ENCODE data around the gene GJD4.

GJD4 gene

GRCh38 chr10:35570397-35570796, 34.7 kb upstream of the GJD4 start:
- H3K36me3 Mint-ChIP-seq (ENCODE audit: low read depth) = peaks cover 8% of the 10 kb centered on the region
- H3K4me1 Mint-ChIP-seq (ENCODE audit: low read depth) = peaks cover 3% of the 10 kb centered on the region
- H3K4me3 Mint-ChIP-seq = no peak overlapping the region
- no peak for DNase-seq (ENCODE audit: low spot score)
- H3K27ac Mint-ChIP-seq = no peak overlapping the region
- no peaks in the 10 kb centered on the region for H3K27me3 Mint-ChIP-seq (ENCODE audit: low read depth)
- no peaks in the 10 kb centered on the region for H3K9me3 Mint-ChIP-seq

GRCh38 chr10:35572583-35572982, 32.6 kb upstream of the GJD4 start:
- Mint-ChIP-seq H3K27ac (no peak overlapping the region), H3K36me3 (ENCODE audit: low read depth) (peaks cover 10% of the 10 kb centered on the region), H3K9me3 (no peaks in the 10 kb centered on the region), H3K27me3 (ENCODE audit: low read depth) (no peaks in the 10 kb centered on the region), H3K4me3 (no peak overlapping the region), H3K4me1 (ENCODE audit: low read depth) (peaks cover 3% of the 10 kb centered on the region)
- DNase-seq (ENCODE audit: low spot score) = no peak

DNA sequence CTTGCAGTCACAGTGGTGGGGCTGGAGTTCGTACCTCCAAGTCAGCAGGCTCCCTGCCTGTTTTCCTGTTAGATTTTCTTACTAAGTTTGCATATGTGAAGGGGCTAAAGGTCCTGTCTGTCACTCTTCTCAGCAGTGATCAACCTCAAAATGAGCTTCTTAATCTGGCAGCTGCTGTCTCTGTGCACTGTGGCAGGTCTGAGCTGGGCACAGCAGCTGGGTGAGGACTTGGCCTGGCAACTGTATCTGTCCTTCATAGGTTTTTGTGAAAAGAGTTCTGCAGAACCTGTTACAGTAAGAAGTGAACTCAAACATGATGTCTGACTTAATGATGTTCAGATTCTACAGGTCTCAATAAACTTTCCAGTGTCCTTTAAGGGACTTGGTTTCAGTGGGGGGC, 31.3 kb upstream of the GJD4 start:
- Mint-ChIP-seq H3K27ac (no peak overlapping the region), H3K4me3 (no peak overlapping the region), H3K36me3 (ENCODE audit: low read depth) (peaks cover 10% of the 10 kb centered on the region), H3K4me1 (ENCODE audit: low read depth) (peaks cover 3% of the 10 kb centered on the region), H3K27me3 (ENCODE audit: low read depth) (peaks cover 3% of the 10 kb centered on the region), H3K9me3 (no peaks in the 10 kb centered on the region)
- DNase-seq (ENCODE audit: low spot score) = no peak

DNA sequence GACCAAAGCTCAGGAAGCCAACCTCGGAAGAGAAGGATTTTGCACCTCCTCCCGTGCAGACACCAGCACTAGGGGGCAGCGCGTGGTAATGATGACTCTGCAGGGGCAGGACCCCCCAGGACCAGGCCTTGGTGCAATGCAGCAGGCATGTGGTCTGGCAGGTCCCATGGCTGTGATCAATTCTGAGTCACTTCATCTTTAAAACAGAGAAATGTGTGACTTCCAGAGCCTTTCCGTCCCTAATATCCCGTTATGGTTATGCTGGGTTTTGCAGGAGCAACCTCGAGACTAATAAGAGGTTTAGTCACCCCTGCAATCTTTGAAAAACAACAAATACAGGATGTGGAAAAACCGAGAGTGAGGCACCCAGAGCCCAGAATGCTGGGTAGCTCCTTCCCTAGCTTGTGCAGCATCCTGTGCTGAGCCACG, 30.2 kb upstream of the GJD4 start:
- no peaks in the 10 kb centered on the region for H3K9me3 Mint-ChIP-seq
- peaks cover 5% of the 10 kb centered on the region for H3K36me3 Mint-ChIP-seq (ENCODE audit: low read depth)
- H3K4me1 Mint-ChIP-seq (ENCODE audit: low read depth) = peaks cover 3% of the 10 kb centered on the region
- no peak overlapping the region for H3K4me3 Mint-ChIP-seq
- H3K27me3 Mint-ChIP-seq (ENCODE audit: low read depth) = peaks cover 3% of the 10 kb centered on the region
- no peak overlapping the region for H3K27ac Mint-ChIP-seq
- DNase-seq (ENCODE audit: low spot score) = no peak

GRCh38 chr10:35575640-35576039, 29.5 kb upstream of the GJD4 start:
- Mint-ChIP-seq H3K36me3 (ENCODE audit: low read depth) (peaks cover 5% of the 10 kb centered on the region), H3K4me3 (no peak overlapping the region), H3K27ac (no peak overlapping the region), H3K9me3 (no peaks in the 10 kb centered on the region), H3K27me3 (ENCODE audit: low read depth) (peaks cover 3% of the 10 kb centered on the region), H3K4me1 (ENCODE audit: low read depth) (peaks cover 3% of the 10 kb centered on the region)
- DNase-seq (ENCODE audit: low spot score) = no peak

DNA sequence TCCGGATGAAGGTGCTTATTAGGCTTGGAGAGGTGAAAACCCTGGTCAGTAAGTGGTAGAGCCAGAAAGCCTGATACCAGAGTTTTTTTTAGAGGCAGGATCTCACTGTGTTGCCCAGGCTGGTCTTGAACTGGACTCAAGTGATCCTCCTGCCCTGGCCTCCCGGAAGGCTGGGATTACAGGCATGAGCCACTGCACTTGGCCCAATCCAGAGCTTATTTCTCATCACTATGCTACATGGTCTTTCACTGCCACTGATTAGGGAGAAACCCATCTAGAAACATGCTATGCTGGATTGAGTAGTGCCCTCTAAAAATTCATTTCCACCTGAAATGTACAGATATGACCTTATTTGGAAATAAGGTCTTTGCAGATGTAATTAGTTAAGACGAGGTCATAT, 28.4 kb upstream of the GJD4 start:
- H3K27me3 Mint-ChIP-seq (ENCODE audit: low read depth) = peaks cover 3% of the 10 kb centered on the region
- H3K4me3 Mint-ChIP-seq = no peak overlapping the region
- DNase-seq (ENCODE audit: low spot score) = no peak
- no peak overlapping the region for H3K27ac Mint-ChIP-seq
- H3K9me3 Mint-ChIP-seq = no peaks in the 10 kb centered on the region
- peaks cover 5% of the 10 kb centered on the region for H3K36me3 Mint-ChIP-seq (ENCODE audit: low read depth)
- H3K4me1 Mint-ChIP-seq (ENCODE audit: low read depth) = peaks cover 3% of the 10 kb centered on the region

- peaks cover 3% of the 10 kb centered on the region for H3K27me3 Mint-ChIP-seq (ENCODE audit: low read depth)
- H3K4me3 Mint-ChIP-seq = no peak overlapping the region
- H3K36me3 Mint-ChIP-seq (ENCODE audit: low read depth) = peaks cover 5% of the 10 kb centered on the region
- DNase-seq (ENCODE audit: low spot score) = no peak
- no peak overlapping the region for H3K27ac Mint-ChIP-seq
- peaks cover 3% of the 10 kb centered on the region for H3K4me1 Mint-ChIP-seq (ENCODE audit: low read depth)
- no peaks in the 10 kb centered on the region for H3K9me3 Mint-ChIP-seq
Observed at GRCh38 chr10:35577926-35578617, 27.1 kb upstream of the GJD4 start.

DNA sequence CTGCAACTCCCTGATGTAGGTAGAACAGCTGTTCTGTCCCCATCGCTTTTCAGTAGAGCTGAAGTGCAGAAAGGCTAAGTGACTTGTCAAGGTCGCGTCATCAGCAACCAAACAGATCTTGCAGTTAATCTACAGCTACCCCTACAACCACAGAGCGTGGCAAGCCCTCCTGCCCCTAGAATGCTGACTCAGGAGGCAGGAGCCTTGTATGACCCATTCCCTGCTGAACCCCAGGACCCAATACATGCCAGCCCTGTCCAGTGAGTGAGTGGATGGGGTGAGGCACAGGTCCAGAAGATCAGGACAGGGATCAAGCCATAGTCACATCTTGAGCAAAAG, 26.6 kb upstream of the GJD4 start:
- no peak overlapping the region for H3K4me3 Mint-ChIP-seq
- H3K4me1 Mint-ChIP-seq (ENCODE audit: low read depth) = peaks cover 3% of the 10 kb centered on the region
- no peaks in the 10 kb centered on the region for H3K9me3 Mint-ChIP-seq
- DNase-seq (ENCODE audit: low spot score) = no peak
- peaks cover 5% of the 10 kb centered on the region for H3K36me3 Mint-ChIP-seq (ENCODE audit: low read depth)
- peaks cover 3% of the 10 kb centered on the region for H3K27me3 Mint-ChIP-seq (ENCODE audit: low read depth)
- H3K27ac Mint-ChIP-seq = no peak overlapping the region

DNA sequence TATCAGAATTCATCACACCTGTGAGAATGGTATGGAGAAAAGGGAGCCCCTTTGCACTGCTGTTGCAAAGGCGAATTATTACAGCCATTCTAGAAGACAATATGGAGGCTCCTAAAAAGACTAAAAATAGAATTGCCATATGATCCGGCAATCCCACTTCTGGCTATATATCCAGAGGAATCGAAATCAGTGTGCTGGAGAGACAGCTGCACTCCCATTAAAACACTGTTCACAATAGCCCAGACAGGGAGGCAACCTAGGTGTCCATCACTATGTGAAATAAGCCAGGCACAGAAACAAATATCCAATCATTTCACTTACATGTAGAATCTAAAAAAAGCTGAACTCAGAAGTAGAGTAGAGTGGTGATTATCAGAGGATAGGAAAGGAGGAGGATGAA, 26.0 kb upstream of the GJD4 start:
- Mint-ChIP-seq H3K27ac (no peak overlapping the region), H3K9me3 (no peaks in the 10 kb centered on the region), H3K4me3 (no peak overlapping the region), H3K36me3 (ENCODE audit: low read depth) (peaks cover 5% of the 10 kb centered on the region), H3K27me3 (ENCODE audit: low read depth) (peaks cover 3% of the 10 kb centered on the region), H3K4me1 (ENCODE audit: low read depth) (peaks cover 3% of the 10 kb centered on the region)
- DNase-seq (ENCODE audit: low spot score) = no peak

DNA sequence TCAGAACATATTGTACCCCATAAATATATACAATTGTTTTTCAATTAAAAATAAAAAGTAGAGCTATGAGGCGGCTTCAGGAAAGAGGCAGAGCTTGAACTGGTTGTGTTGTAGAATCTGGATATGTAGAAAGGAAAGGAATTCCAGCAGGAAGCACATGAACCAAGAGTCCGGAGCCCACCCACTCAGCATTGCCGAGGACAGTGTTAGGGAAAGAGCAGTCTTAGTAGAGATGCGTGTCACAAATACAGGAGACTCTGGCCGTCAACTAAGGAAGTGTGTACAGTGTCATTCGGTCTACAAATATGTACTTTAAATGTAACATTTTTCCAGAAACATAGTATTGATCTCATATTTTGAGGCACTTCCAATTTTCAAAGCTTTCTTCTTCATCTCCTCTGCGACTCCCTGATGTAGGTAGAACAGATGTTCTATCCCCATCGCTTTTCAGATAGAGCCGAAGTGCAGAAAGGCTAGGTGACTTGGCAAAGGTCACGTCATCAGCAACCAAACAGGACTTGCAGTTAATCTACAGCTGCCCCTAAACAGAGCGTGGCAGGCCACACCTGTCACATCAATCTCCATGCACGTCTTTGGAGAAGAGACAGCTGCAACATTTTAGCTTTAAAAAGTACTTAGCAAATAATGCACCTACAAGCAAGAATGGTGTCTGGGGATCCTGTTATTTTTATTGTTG, 25.3 kb upstream of the GJD4 start:
- Mint-ChIP-seq H3K36me3 (ENCODE audit: low read depth) (peaks cover 3% of the 10 kb centered on the region), H3K9me3 (no peaks in the 10 kb centered on the region)

DNA sequence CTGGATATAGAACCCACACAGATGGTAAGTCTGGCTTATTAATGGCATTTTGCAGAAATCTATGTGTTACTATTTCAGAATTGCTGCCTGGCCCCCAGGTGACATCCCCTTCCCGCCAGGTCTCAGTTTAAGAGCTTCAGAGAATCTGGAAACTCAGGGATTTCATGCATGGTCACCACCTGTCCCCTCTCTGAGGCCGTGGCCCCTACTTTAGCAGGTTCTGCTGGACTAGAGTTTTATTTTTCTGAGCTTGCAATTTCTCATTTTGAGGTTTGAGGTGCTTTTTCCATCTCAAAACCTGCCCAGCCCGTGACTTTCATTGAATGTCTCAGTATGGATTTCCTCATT, 24.7 kb upstream of the GJD4 start:
- Mint-ChIP-seq H3K4me3 (no peak overlapping the region), H3K27ac (no peak overlapping the region), H3K4me1 (ENCODE audit: low read depth) (peaks cover under 1% of the 10 kb centered on the region), H3K36me3 (ENCODE audit: low read depth) (peaks cover 2% of the 10 kb centered on the region), H3K27me3 (ENCODE audit: low read depth) (peaks cover 3% of the 10 kb centered on the region), H3K9me3 (no peaks in the 10 kb centered on the region)
- DNase-seq (ENCODE audit: low spot score) = no peak

More for the DNA sequence above, 25.3 kb upstream of the GJD4 start:
- peaks cover 3% of the 10 kb centered on the region for H3K27me3 Mint-ChIP-seq (ENCODE audit: low read depth)
- no peak for DNase-seq (ENCODE audit: low spot score)
- H3K4me3 Mint-ChIP-seq = no peak overlapping the region
- H3K27ac Mint-ChIP-seq = no peak overlapping the region
- H3K4me1 Mint-ChIP-seq (ENCODE audit: low read depth) = peaks cover 3% of the 10 kb centered on the region

DNA sequence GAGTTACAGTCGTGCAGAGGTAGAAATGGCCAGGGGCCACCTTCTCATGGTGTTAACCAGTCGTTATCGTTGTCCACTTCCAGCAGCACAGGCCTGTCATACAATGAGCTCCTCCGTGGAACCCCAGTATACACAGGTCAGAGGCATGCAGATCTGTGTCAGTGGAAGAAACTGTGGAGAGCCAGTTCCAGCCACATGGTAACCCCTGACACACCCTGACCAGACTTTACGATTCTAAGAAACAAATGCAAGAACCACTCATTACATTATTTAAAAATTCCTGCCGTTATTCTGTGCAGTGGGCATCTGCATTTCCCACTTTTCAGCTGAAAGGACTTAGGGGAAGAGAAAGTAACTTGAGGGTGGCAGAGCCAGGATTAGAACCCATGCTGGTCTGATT, 23.5 kb upstream of the GJD4 start:
- H3K36me3 Mint-ChIP-seq (ENCODE audit: low read depth) = no peaks in the 10 kb centered on the region
- no peak overlapping the region for H3K4me3 Mint-ChIP-seq
- H3K27me3 Mint-ChIP-seq (ENCODE audit: low read depth) = peaks cover 3% of the 10 kb centered on the region
- no peak overlapping the region for H3K27ac Mint-ChIP-seq
- H3K4me1 Mint-ChIP-seq (ENCODE audit: low read depth) = no peaks in the 10 kb centered on the region
- no peak for DNase-seq (ENCODE audit: low spot score)
- no peaks in the 10 kb centered on the region for H3K9me3 Mint-ChIP-seq

DNA sequence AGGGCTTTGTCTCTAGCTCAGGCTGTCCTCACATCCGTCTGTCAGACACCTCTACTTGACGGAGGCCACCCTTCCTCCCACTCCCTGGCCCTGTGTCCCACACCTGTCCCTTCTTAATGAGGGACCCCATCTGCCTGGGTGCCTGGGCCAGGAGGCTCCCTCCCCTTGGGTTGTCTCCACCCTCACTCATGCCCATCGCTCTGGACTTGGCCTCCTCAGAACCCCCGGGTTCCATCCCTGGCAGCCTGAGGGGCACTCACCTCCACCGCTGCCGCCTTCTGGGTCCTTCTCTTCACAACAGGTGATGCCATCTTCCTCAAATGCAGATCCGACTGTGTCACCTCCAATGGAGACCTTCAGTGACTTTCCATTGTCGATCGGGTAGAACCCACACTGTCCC, 20.2 kb upstream of the GJD4 start:
- Mint-ChIP-seq H3K4me3 (no peak overlapping the region), H3K4me1 (ENCODE audit: low read depth) (no peaks in the 10 kb centered on the region), H3K9me3 (no peaks in the 10 kb centered on the region), H3K27me3 (ENCODE audit: low read depth) (peaks cover 2% of the 10 kb centered on the region), H3K27ac (no peak overlapping the region), H3K36me3 (ENCODE audit: low read depth) (no peaks in the 10 kb centered on the region)
- no peak for DNase-seq (ENCODE audit: low spot score)

DNA sequence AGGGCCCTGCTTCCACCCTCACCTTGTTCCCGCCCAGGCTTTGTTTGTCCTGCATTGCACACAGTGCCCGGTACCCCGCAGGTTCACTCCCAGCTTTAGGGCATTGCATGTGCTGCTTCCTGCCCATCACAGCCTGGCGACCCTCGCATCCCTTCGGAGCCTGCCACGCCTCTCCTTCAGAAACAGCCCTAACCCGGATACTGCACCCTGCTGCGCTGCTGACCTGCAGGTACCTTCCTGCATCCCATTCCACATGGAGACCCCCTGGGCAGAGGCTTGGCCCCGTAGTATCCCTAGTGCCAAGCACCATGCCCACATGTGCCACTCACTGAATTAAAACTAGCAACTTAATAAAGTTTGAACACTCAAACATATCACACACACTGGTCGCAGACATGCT, 19.8 kb upstream of the GJD4 start:
- Mint-ChIP-seq H3K27ac (no peak overlapping the region), H3K4me3 (no peak overlapping the region), H3K4me1 (ENCODE audit: low read depth) (no peaks in the 10 kb centered on the region), H3K9me3 (no peaks in the 10 kb centered on the region), H3K27me3 (ENCODE audit: low read depth) (peaks cover 2% of the 10 kb centered on the region), H3K36me3 (ENCODE audit: low read depth) (no peaks in the 10 kb centered on the region)
- DNase-seq (ENCODE audit: low spot score) = no peak
